ENCODE measurements around the gene STK11. TPM values are rescaled to one million over a fixed set of nuclear protein-coding genes. Genes with fewer than 3 reads are reported as not detected.

Gene STK11
- total RNA-seq, 1 donor from 2014 or later: 67.6 TPM

DNA sequence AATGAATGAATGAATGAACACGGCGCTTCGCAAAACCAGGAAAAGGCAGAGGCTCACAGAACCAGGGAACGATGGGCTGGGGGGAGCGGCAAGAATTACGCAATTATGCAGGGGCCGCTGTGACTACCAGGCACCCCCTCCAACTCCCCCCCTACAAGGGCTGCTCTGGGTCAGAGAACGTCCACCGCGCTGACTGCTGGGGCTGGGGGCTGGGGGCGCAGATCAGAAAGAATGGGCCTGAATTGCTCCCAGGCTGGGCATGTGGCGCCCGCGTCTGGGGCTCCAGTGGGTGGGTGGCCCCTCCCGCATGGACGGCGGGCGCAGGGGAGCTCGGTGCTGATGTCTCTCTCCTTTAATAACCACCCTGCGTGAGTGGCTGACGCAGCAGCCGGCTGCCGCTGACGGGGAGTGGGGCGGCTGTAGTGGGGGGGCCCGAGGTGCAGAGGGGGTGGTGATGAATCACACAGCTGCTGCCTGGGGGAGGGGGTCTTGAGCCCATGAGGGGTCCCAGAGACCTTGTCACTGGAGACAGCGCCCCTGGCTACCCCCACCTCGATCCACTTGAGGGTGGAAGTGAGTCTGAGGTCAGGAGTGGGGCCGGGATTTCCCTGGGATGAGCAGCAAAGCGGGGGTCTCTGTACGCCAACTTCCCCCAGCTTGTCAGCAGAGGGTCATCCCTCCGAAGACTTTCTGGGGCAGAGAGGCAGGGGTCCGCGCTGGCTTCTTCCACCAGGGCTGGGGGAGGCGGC is 62.1 kb downstream of the STK11 start:
- no peak for DNase-seq
- TF ChIP-seq, protein P1, sequence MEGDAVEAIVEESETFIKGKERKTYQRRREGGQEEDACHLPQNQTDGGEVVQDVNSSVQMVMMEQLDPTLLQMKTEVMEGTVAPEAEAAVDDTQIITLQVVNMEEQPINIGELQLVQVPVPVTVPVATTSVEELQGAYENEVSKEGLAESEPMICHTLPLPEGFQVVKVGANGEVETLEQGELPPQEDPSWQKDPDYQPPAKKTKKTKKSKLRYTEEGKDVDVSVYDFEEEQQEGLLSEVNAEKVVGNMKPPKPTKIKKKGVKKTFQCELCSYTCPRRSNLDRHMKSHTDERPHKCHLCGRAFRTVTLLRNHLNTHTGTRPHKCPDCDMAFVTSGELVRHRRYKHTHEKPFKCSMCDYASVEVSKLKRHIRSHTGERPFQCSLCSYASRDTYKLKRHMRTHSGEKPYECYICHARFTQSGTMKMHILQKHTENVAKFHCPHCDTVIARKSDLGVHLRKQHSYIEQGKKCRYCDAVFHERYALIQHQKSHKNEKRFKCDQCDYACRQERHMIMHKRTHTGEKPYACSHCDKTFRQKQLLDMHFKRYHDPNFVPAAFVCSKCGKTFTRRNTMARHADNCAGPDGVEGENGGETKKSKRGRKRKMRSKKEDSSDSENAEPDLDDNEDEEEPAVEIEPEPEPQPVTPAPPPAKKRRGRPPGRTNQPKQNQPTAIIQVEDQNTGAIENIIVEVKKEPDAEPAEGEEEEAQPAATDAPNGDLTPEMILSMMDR (IDR thresholded peaks at IDR 0.05): no peak
- intact Hi-C loops (cut with micrococcal nuclease): loop anchor here (2.0 kb wide), 2 partner anchors 139 to 471 kb away; partner anchors contain the start of genes DAZAP1 and PTBP1
- ATAC-seq (ENCODE audit: low read depth): no peak
- POLR2A ChIA-PET: interaction anchor here (1.0 to 11.5 kb wide), 6 partner anchors 8 to 173 kb away, joined by 4 to 824 read pairs (median 57); partner anchors contain the start of genes ATP5F1D, CBARP, FAM174C and POLR2E
- peak overlapping the region; percentile 56 for H3K27ac Mint-ChIP-seq
- H3K4me1 Mint-ChIP-seq: peaks cover 81% of the 10 kb centered on the region
- no peaks in the 10 kb centered on the region for H3K27me3 Mint-ChIP-seq
- peaks cover 28% of the 10 kb centered on the region for H3K36me3 Mint-ChIP-seq (ENCODE audit: low read depth)
- H3K9me3 Mint-ChIP-seq: no peaks in the 10 kb centered on the region
- CTCF ChIA-PET: interaction anchor here (1.5 to 9.8 kb wide), 4 partner anchors 14 to 25 kb away, joined by 8 to 540 read pairs (median 18); partner anchors contain the start of gene ATP5F1D
- peak overlapping the region; percentile 57 for H3K4me3 Mint-ChIP-seq

DNA sequence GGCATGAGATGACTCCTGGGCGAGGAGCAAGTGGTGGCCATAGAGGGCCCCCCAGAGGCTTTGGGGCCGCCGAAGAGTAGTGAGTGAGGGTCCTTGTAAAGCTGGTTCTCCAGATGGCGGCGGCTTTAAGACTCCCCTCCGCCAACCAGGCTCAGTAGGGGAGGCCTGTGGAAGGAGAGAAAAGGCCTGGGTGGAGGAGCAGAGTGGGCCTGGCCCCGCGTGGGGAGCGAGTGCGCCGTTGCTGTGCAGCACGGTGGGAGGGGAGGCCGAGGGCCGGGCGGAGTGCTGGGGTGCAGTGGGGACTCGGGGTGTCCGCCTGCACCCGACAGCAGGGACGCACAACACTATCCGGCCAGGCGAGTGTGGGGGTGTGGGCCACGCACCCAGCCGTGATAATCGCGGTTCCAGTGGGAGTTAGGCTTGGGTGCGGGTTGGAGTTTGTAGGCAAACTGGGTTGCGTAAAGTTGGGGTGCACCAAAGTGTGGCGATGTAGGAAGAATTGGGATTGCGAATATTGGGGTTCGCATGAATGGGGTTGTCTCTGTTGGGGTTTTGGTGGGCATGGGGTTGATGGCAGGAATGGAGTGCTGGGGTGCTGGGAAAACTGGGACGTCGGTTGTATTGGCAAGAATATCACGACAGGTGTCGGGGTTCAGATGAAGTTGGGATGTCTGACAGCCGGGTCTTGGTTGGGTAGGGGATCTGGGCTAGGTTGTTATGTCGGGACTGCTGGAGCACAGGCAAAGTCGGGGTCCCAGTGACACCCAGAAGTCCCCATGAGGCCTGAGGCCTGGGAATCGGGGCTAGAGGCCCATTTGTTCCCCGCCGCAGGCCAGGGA is 62.9 kb downstream of the STK11 start:
- ChIA-PET CTCF (interaction anchor here (2.5 to 9.8 kb wide), 2 partner anchors 22 to 26 kb away, joined by 10 to 540 read pairs; partner anchors contain the start of gene ATP5F1D), POLR2A (interaction anchor here (0.6 to 11.5 kb wide), 84 partner anchors 9 to 1682 kb away, joined by 3 to 824 read pairs (median 5); partner anchors contain the start of genes ABCA7, ARHGAP45, ATP5F1D and C19orf25)

DNA sequence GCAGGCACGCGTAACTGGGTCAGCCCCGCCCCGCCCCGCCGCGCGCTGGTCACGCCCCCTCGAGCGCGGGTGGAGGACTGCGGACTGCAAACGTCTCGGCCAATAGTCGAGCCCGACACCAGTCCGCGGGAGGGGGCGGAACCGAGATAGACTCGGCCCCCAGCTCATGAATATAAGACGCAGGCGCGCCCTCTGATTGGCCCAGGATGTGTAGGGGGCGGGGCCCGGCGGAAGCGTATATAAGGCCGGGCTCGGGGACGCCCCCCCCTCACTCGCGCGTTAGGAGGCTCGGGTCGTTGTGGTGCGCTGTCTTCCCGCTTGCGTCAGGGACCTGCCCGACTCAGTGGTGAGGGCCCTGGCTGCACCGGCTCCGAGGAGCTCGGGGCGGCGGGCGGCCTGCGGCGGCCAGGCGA is 63.5 kb downstream of the STK11 start, which contains the start of gene CIRBP:
CIRBP (plus strand) TSS at position 268 of the 413 bp plus-strand sequence. CDS start 1,602 bp downstream, outside the sequence.
- Mint-ChIP-seq H3K4me1 (peaks cover 79% of the 10 kb centered on the region), H3K9me3 (no peaks in the 10 kb centered on the region), H3K36me3 (ENCODE audit: low read depth) (peaks cover 42% of the 10 kb centered on the region), H3K27ac (peak within 1 kb of the TSS; percentile 85), H3K4me3 (peak within 1 kb of the TSS; percentile 86), H3K27me3 (no peaks in the 10 kb centered on the region)
- TF ChIP-seq, protein P1 (IDR thresholded peaks at IDR 0.05): no peak
- intact Hi-C loops (cut with micrococcal nuclease): loop anchor here (1.0 to 2.0 kb wide), 3 partner anchors 8 to 472 kb away; partner anchors contain the start of genes DAZAP1 and PTBP1
- ChIA-PET CTCF (interaction anchor here (0.8 to 9.8 kb wide), 3 partner anchors 17 to 406 kb away, joined by 3 to 540 read pairs (median 3); partner anchors contain the start of gene ATP5F1D), POLR2A (interaction anchor here (0.5 to 11.5 kb wide), 88 partner anchors 8 to 1681 kb away, joined by 3 to 824 read pairs (median 5); partner anchors contain the start of genes ABCA7, ARHGAP45, ATP5F1D and C19orf25)
- DNase-seq (peak; percentile 99), ATAC-seq (ENCODE audit: low read depth) (peak; percentile 72)

More for the DNA sequence above, 62.9 kb downstream of the STK11 start:
- Mint-ChIP-seq H3K27ac (peak overlapping the region; percentile 85), H3K4me1 (peaks cover 79% of the 10 kb centered on the region), H3K4me3 (peak overlapping the region; percentile 80), H3K9me3 (no peaks in the 10 kb centered on the region), H3K27me3 (no peaks in the 10 kb centered on the region), H3K36me3 (ENCODE audit: low read depth) (peaks cover 36% of the 10 kb centered on the region)
- intact Hi-C loops (cut with micrococcal nuclease): loop anchor here (1.0 to 2.0 kb wide), 3 partner anchors 7 to 472 kb away; partner anchors contain the start of genes DAZAP1 and PTBP1
- TF ChIP-seq, protein P1 (IDR thresholded peaks at IDR 0.05): no peak
- no peak for ATAC-seq (ENCODE audit: low read depth)
- DNase-seq: no peak

DNA sequence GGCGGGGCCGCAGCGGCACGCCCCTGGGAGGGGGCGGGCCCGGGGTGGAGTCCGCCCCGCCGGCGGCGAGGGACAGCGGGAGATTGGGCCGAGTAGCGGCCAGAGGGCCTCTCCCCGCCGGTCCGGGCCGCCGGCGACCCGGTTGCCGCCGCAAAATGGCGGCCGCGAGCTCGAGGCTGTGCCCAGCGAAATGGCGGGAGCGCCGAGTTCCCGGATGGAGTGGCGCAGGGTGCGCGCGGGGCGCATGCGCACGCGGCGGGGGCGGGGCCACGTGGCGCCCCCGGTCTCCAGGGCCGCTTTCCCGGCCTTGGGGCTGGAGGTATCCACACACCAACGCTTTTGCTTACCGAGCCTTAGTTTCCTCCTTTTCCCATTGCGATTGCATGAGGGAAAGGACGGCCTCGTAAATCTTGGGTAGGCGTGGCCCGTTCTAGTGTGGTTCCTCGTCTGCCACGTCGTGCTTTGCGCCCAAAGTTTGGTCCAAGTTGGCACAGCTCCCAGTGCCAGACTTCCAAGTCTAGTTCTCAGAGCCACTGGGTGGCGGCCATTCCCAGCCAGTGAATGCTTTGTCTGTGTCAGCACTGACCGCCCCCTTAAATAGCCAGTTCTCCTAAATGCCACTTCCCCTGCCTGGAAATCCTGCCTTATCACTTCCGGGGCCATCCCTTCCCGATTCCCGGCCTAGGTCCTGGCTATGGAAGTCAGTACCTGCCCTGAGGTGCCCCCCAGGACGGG is 64.1 kb downstream of the STK11 start:
- intact Hi-C loops (cut with micrococcal nuclease): loop anchor here (1.0 to 2.0 kb wide), 3 partner anchors 8 to 473 kb away; partner anchors contain the start of genes DAZAP1 and PTBP1
- ChIA-PET POLR2A (interaction anchor here (0.5 to 11.5 kb wide), 64 partner anchors 8 to 1681 kb away, joined by 3 to 824 read pairs (median 6); partner anchors contain the start of genes ABCA7, ARHGAP45, ATP5F1D and C19orf25), CTCF (interaction anchor here (0.8 to 9.8 kb wide), 3 partner anchors 18 to 407 kb away, joined by 3 to 540 read pairs (median 3); partner anchors contain the start of gene ATP5F1D)
- H3K27me3 Mint-ChIP-seq: no peaks in the 10 kb centered on the region
- peak overlapping the region; percentile 80 for H3K27ac Mint-ChIP-seq
- DNase-seq: peak; percentile 86
- TF ChIP-seq, protein P1 (IDR thresholded peaks at IDR 0.05): no peak
- peaks cover 77% of the 10 kb centered on the region for H3K4me1 Mint-ChIP-seq
- peak; percentile 9 for ATAC-seq (ENCODE audit: low read depth)
- H3K4me3 Mint-ChIP-seq: peak overlapping the region; percentile 86
- H3K36me3 Mint-ChIP-seq (ENCODE audit: low read depth): peaks cover 45% of the 10 kb centered on the region
- H3K9me3 Mint-ChIP-seq: no peaks in the 10 kb centered on the region

Data from activated B cell treated with CpG ODN at 0.5 μM for 24 hours (primary cell).